Astrocyte (in vitro differentiated cells and primary cell): ENCODE data around the gene GFM1. TPM values are rescaled to one million over a fixed set of nuclear protein-coding genes. Genes with fewer than 3 reads are reported as not detected.
A peak's percentile ranks its signal among the peaks of the same experiment; 100 is the strongest.

Source experiments
- DNase-seq: peaks from one replicate; pipeline ENCODE4 v3.0.0-alpha.2; 2010; ENCODE audit warnings: low read depth
- FAIRE-seq: peaks from 2 replicates; lab custom pipeline; 2011; peaks lifted over from hg19 to GRCh38; lab: Jason Lieb, UNC
- H2AFZ ChIP-seq: 2 replicates; pipeline ENCODE4 v1.6.0; 2012; ENCODE audit warnings: low read depth, low read length, inconsistent platforms
- H3K27ac ChIP-seq: 2 replicates; pipeline ENCODE4 v1.5.1; 2011; ENCODE audit warnings: low read depth, low read length, inconsistent platforms
- H3K27me3 ChIP-seq: 2 replicates; pipeline ENCODE4 v1.6.0; 2011; ENCODE audit warnings: low read length, inconsistent platforms; ENCODE audit not compliant: insufficient read depth
- H3K36me3 ChIP-seq: 2 replicates; pipeline ENCODE4 v1.5.1; 2011; ENCODE audit warnings: low read length, inconsistent platforms; ENCODE audit not compliant: insufficient read depth
- H3K4me1 ChIP-seq: 2 replicates; pipeline ENCODE4 v1.5.1; 2011; ENCODE audit warnings: low read length, inconsistent platforms; ENCODE audit not compliant: insufficient read depth
- H3K4me2 ChIP-seq: 2 replicates; pipeline ENCODE4 v1.6.0; 2012; ENCODE audit warnings: low read length, inconsistent platforms
- H3K4me3 ChIP-seq: 2 replicates; pipeline ENCODE4 v1.5.1; 2011; ENCODE audit warnings: low read depth, mild to moderate bottlenecking, low read length, inconsistent platforms; ENCODE audit not compliant: insufficient read depth
- H3K79me2 ChIP-seq: 2 replicates; pipeline ENCODE4 v1.6.0; 2012; ENCODE audit warnings: mild to moderate bottlenecking, low read length, inconsistent platforms; ENCODE audit not compliant: insufficient read depth
- H3K9ac ChIP-seq: 2 replicates; pipeline ENCODE4 v1.6.0; 2012; ENCODE audit warnings: mild to moderate bottlenecking, low read length, inconsistent platforms
- H3K9me3 ChIP-seq: 2 replicates; pipeline ENCODE4 v1.5.1; 2012; ENCODE audit warnings: low read depth, mild to moderate bottlenecking, low read length, inconsistent platforms; ENCODE audit not compliant: insufficient read depth
- H4K20me1 ChIP-seq: 2 replicates; pipeline ENCODE4 v1.6.0; 2012; ENCODE audit warnings: low read length, inconsistent platforms; ENCODE audit not compliant: insufficient read depth
- H3K27ac Mint-ChIP-seq: one replicate; pipeline ENCODE4 v1.8.0; 2021; ENCODE audit warnings: mild to moderate bottlenecking, mixed read lengths; ENCODE audit not compliant: unreplicated experiment
- H3K27me3 Mint-ChIP-seq: one replicate; pipeline ENCODE4 v1.8.0; 2021; ENCODE audit warnings: low read depth, mixed read lengths; ENCODE audit not compliant: unreplicated experiment
- H3K36me3 Mint-ChIP-seq: one replicate; pipeline ENCODE4 v1.8.0; 2021; ENCODE audit warnings: low read depth, mixed read lengths; ENCODE audit not compliant: unreplicated experiment
- H3K4me1 Mint-ChIP-seq: one replicate; pipeline ENCODE4 v1.8.0; 2021; ENCODE audit warnings: low read depth, mixed read lengths; ENCODE audit not compliant: unreplicated experiment
- H3K4me3 Mint-ChIP-seq: one replicate; pipeline ENCODE4 v1.8.0; 2021; ENCODE audit warnings: mild to moderate bottlenecking, moderate library complexity, mixed read lengths; ENCODE audit not compliant: unreplicated experiment
- H3K9me3 Mint-ChIP-seq: one replicate; pipeline ENCODE4 v1.8.0; 2021; ENCODE audit warnings: mild to moderate bottlenecking, mixed read lengths; ENCODE audit not compliant: unreplicated experiment
- EZH2 ChIP-seq: IDR thresholded peaks from 2 replicates; pipeline ENCODE4 v1.6.1; 2012; ENCODE audit warnings: mild to moderate bottlenecking, low read length, inconsistent platforms; ENCODE audit not compliant: insufficient read depth
- total RNA-seq: library from RNA; stranded (reverse); gene quantifications from 2 replicates; pipeline ENCODE4 v1.2.1, GENCODE V29; 2021
- TF ChIP-seq, protein P1 (sequence below): IDR thresholded peaks from 2 replicates; pipeline ENCODE4 v1.5.1; 2011; ENCODE audit warnings: low read depth, mild to moderate bottlenecking, inconsistent platforms, low read length, moderate library complexity; ENCODE audit not compliant: insufficient read depth

Gene GFM1
- total RNA-seq, 1 donor from 2014 or later = 32.6 TPM

DNA sequence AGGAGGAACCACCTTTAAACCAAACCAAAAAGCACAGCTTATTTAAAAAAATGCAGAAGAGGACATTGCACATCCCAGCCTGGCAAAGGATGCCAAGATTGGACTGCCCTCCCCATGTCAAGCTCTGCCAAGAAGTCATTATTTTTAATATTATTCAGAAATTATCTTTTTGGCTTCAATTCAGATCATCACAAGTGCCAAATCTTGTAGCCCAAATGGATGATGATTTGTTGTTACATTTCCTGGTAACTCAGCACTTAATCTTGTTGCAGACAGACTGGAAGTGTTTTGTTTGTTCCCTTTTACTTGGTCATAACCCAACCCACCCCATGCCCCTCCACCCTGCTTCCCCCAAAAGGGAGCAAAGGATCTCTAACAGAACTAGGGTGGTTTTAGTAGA, 56.2 kb downstream of the GFM1 start:
- H3K27me3 Mint-ChIP-seq = no peaks in the 10 kb centered on the region
- Histone ChIP-seq H3K27me3 (no peaks in the 10 kb centered on the region), H3K27ac (no peak overlapping the region)

GRCh38 chr3:158701420-158702065, 57.2 kb downstream of the GFM1 start:
- peak; percentile 41 for DNase-seq
- Histone ChIP-seq H3K36me3 (peaks cover 4% of the 10 kb centered on the region), H3K9me3 (no peaks in the 10 kb centered on the region), H3K4me2 (peak overlapping the region; percentile 70), H4K20me1 (no peaks in the 10 kb centered on the region), H3K9ac (peak overlapping the region; percentile 44), H2AFZ (no peak overlapping the region), H3K4me1 (peaks cover 36% of the 10 kb centered on the region), H3K27ac (peak overlapping the region; percentile 68), H3K27me3 (no peaks in the 10 kb centered on the region), H3K4me3 (no peak overlapping the region), H3K79me2 (peaks cover 10% of the 10 kb centered on the region)
- Mint-ChIP-seq H3K9me3 (peaks cover 2% of the 10 kb centered on the region), H3K4me3 (no peak overlapping the region), H3K4me1 (peaks cover 15% of the 10 kb centered on the region), H3K36me3 (peaks cover 12% of the 10 kb centered on the region), H3K27me3 (no peaks in the 10 kb centered on the region), H3K27ac (no peak overlapping the region)
- TF ChIP-seq, protein P1, sequence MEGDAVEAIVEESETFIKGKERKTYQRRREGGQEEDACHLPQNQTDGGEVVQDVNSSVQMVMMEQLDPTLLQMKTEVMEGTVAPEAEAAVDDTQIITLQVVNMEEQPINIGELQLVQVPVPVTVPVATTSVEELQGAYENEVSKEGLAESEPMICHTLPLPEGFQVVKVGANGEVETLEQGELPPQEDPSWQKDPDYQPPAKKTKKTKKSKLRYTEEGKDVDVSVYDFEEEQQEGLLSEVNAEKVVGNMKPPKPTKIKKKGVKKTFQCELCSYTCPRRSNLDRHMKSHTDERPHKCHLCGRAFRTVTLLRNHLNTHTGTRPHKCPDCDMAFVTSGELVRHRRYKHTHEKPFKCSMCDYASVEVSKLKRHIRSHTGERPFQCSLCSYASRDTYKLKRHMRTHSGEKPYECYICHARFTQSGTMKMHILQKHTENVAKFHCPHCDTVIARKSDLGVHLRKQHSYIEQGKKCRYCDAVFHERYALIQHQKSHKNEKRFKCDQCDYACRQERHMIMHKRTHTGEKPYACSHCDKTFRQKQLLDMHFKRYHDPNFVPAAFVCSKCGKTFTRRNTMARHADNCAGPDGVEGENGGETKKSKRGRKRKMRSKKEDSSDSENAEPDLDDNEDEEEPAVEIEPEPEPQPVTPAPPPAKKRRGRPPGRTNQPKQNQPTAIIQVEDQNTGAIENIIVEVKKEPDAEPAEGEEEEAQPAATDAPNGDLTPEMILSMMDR = no peak
- TF ChIP-seq EZH2 = no peak
- FAIRE-seq = no peak

More for the DNA sequence above, 56.2 kb downstream of the GFM1 start:
- Mint-ChIP-seq H3K27ac (no peak overlapping the region), H3K4me3 (no peak overlapping the region), H3K36me3 (peaks cover 9% of the 10 kb centered on the region), H3K4me1 (peaks cover 15% of the 10 kb centered on the region), H3K9me3 (no peaks in the 10 kb centered on the region)
- Histone ChIP-seq H3K9me3 (no peaks in the 10 kb centered on the region), H3K4me3 (no peak overlapping the region), H3K36me3 (peaks cover 8% of the 10 kb centered on the region), H3K9ac (no peak overlapping the region), H3K4me2 (no peak overlapping the region), H3K79me2 (peaks cover 10% of the 10 kb centered on the region), H2AFZ (no peak overlapping the region), H3K4me1 (peaks cover 36% of the 10 kb centered on the region), H4K20me1 (no peaks in the 10 kb centered on the region)
- FAIRE-seq (no peak), DNase-seq (peak; percentile 22)
- TF ChIP-seq, protein P1 = no peak
- TF ChIP-seq EZH2 = no peak
